GM06990 (cell line): Measurements from ENCODE around the gene FBXO3.

Experiments used
- DNase-seq: peaks from one replicate; pipeline ENCODE4 v3.0.0-alpha.2; 2011; ENCODE audit not compliant: insufficient read length; ENCODE audit errors: extremely low read depth
- H3K27me3 ChIP-seq: replicated peaks from 2 replicates; pipeline ENCODE4 v1.6.0; 2011; ENCODE audit warnings: low read length; ENCODE audit not compliant: control insufficient read depth, insufficient read depth
- H3K36me3 ChIP-seq: 2 replicates; pipeline ENCODE4 v1.5.1; 2011; ENCODE audit warnings: low read length; ENCODE audit not compliant: control insufficient read depth, insufficient read depth
- H3K4me3 ChIP-seq: replicated peaks from 2 replicates; pipeline ENCODE4 v1.5.1; 2011; ENCODE audit warnings: low read depth, mild to moderate bottlenecking, control low read depth, low read length
- TF ChIP-seq, protein P1 (sequence below): IDR thresholded peaks from 2 replicates; pipeline ENCODE4 v1.5.1; 2011; ENCODE audit warnings: low read length, control low read depth, mild to moderate bottlenecking, inconsistent platforms; ENCODE audit not compliant: insufficient read depth, poor library complexity, severe bottlenecking

The FBXO3 gene

DNA sequence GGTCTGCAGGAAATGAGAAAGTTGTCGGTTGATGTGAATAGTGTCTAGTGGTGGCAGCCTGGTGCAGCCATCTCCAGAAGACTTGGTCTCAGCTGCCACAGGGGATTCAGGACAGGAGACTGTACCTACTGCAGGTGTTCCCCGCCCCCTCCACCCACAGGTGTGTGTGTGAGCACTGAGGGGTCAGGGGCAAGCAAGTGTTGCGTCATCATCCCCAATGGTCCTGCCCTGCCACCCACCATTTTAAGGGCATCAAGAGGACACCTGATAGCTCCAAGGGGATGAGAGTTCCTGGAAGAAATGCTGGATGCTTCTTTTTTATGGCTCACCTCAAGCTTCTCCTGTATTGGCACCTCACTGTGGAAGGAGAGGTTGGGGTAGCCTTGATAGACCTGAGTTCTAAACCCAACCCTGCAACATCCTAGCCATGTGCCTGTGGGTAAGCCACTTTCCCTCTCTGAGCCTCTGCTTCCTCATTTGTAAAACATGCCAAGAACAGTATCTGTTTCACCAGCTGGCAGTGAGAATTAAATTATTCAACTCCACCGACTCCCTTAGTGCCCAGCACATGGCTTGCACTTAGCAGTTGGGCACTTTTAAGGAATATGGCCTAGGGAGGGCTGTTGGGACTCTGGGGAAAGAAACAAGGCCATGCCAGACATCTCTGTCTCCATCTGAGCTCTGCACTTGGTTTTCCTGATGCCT, 79.8 kb downstream of the FBXO3 start:
- Histone ChIP-seq H3K36me3 (no peaks in the 10 kb centered on the region), H3K4me3 (no peak overlapping the region), H3K27me3 (no peaks in the 10 kb centered on the region)
- DNase-seq = no peak
- TF ChIP-seq, protein P1, sequence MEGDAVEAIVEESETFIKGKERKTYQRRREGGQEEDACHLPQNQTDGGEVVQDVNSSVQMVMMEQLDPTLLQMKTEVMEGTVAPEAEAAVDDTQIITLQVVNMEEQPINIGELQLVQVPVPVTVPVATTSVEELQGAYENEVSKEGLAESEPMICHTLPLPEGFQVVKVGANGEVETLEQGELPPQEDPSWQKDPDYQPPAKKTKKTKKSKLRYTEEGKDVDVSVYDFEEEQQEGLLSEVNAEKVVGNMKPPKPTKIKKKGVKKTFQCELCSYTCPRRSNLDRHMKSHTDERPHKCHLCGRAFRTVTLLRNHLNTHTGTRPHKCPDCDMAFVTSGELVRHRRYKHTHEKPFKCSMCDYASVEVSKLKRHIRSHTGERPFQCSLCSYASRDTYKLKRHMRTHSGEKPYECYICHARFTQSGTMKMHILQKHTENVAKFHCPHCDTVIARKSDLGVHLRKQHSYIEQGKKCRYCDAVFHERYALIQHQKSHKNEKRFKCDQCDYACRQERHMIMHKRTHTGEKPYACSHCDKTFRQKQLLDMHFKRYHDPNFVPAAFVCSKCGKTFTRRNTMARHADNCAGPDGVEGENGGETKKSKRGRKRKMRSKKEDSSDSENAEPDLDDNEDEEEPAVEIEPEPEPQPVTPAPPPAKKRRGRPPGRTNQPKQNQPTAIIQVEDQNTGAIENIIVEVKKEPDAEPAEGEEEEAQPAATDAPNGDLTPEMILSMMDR = no peak

DNA sequence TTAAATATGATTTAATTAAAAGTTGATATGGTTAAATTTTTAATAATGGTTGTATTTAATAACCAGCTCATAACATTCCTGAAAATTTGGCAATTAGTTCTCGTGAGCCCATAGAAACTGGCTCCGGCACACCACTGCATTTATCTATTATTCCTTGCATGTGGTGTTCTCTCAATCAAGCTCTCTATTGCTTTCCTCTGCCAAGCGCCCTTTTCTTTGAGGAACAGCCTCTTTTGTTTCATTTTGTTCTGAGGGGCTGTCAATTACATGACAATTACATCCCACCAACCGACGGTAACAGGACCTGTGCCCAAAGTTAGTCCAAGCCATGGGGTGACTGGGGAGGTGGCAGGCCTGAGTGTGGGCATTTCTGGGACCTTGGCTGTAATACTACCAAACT, 81.8 kb downstream of the FBXO3 start:
- H3K4me3 ChIP-seq = no peak overlapping the region
- no peaks in the 10 kb centered on the region for H3K36me3 ChIP-seq
- TF ChIP-seq, protein P1 = no peak
- no peak for DNase-seq
- H3K27me3 ChIP-seq = no peaks in the 10 kb centered on the region

DNA sequence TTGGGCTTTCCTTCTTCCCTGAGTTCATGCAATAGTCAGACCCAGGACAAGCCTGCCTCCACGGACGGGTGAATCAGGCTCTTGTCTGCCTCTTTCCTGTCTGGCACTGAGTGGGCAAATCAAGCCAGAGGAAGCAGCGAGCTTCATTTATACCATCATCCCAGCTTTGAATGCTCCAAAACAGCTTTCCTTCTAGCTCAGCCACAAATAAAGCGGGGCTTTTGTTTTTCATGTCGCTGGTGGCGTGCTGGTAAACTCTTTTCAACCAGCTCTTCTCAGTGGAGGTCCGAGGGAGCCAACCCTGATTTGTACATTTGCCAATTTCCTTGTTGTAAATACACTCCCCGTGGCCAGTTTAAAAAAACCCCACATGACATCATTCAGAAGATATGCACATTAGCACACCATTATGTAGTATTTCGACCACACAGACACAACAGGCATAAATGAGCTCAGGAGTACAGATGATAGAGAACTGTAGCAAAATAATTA, 82.3 kb downstream of the FBXO3 start:
- H3K4me3 ChIP-seq = no peak overlapping the region
- no peak for DNase-seq
- TF ChIP-seq, protein P1 = no peak
- no peaks in the 10 kb centered on the region for H3K36me3 ChIP-seq
- H3K27me3 ChIP-seq = no peaks in the 10 kb centered on the region

DNA sequence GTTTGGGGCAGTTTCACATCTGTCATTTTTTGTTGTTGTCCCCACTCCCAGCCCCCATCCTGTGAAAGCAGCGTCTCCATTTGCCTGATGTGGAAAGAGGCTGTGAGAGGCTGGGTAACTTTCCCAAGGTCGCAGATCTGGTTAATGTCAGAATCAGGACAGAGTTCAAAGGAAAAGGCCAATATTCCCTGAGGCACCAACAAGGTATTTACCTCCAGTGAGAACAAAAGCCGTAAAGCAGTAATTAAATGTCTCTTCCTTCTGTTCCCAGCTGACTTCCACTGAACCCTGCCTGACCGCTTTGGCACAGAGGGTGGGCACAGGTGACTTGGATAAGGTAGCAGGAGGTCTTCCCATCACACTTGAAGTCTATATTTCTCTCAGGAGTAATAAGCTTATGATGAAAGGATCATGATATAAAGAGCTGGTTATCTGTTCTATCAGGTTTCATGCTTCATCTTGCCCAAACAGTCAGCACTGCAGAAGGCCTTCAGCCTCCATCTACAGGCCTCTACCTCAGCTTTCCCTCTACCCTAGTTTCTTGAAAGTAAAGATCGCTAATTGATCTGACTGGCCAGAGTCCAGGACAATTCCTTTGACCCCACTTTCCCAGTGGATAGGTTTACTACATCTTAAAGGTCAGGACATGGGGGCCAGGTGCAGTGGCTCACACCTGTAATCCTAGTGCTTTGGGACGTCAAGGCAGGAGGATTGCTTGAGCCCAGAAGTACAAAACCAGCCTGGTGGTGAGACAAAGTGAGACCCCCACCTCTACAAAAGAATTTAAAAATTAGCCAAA, 83.1 kb downstream of the FBXO3 start:
- Histone ChIP-seq H3K27me3 (no peaks in the 10 kb centered on the region), H3K4me3 (no peak overlapping the region), H3K36me3 (no peaks in the 10 kb centered on the region)
- no peak for DNase-seq
- TF ChIP-seq, protein P1 = no peak
